8988T (cell line): ENCODE measurements around the gene DLX2.
A peak's percentile ranks its signal among the peaks of the same experiment; 100 is the strongest.
"Not testable (repeated sequence)": the region's sequence is repeated elsewhere in the genome, so short reads cannot be mapped to it uniquely, and the experiment has no call there.

ENCODE experiments used
- DNase-seq: peaks from one replicate; pipeline ENCODE4 v3.0.0; 2011

Gene DLX2

DNA sequence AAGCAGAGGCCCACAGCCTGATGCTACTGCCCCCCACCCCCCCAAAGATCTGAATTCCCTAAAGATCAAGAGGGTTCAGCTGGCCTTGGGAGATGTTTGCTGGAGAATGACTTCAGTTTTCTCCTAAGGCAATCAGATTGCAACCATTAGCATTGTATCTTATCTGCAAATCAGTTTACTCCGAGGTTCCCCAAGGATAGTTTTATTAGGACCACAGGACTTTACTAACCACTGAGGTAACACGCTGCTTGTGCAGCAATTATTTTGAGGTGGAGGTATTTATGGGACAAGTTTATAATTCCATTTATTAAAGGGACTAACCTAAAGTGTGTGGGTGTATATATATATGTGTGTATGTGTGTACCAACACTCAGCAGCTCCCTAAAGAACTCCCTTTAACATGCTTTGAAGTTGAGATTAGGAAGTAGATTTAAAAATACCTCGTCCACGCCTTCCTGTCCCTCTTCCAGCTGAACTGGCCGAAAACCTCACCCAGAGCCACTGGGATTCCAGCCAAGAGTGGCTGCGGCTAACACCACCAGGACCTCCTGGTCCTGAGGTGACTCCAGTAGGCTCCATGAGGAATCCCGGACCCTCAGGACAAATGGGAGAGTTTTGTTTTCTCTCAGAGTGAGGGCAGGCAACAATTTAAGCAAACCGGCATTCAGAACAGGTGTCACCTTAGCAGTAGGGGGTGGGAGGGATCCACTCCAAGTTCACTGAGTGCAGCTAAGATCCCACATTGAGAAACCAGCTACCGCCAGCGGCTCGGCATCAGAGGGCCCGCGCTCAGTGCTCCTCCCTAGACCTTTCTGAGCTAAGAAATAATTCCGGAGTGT, 20.4 kb downstream of the DLX2 start:
- peak; percentile 19 for DNase-seq

DNA sequence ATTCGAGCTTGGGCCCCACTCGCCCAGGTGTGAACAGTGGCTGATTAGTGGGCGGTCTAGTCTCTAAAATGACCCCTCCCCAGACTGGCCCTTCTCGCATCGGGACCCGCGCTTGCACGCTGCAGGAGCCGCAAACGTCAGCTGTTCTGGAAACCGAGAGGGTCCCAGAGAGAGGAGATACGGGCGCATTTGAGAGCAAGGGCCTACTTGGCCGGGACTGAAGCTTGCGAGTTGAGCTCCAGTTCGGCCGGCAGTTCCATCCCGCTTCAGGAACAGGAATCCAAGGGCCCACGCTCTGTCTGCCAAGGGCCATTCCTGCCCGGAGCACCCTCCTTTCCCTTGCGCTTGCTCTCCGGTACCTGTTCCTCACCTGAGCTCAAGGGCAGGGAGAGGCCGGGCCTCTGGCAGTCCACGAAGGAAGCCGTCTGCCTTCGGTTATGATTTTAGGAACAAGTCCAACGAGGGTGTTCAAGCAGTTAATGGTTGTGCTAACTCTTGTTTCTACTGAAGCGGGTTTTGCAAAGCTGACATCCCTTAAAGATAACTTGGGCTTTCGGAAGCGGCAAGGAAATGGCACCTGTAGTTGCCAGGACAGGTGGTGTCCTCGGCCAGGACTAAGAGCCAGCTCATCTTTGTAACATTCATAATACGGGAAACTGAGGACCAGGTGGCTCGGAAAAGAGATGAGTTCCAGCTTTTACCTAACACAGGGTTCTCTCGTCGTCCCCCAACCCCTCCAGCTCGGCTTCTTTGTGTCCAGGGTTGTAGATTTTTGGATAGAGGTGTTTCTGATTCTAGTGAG, 21.3 kb downstream of the DLX2 start:
- peak; percentile 8 for DNase-seq

DNA sequence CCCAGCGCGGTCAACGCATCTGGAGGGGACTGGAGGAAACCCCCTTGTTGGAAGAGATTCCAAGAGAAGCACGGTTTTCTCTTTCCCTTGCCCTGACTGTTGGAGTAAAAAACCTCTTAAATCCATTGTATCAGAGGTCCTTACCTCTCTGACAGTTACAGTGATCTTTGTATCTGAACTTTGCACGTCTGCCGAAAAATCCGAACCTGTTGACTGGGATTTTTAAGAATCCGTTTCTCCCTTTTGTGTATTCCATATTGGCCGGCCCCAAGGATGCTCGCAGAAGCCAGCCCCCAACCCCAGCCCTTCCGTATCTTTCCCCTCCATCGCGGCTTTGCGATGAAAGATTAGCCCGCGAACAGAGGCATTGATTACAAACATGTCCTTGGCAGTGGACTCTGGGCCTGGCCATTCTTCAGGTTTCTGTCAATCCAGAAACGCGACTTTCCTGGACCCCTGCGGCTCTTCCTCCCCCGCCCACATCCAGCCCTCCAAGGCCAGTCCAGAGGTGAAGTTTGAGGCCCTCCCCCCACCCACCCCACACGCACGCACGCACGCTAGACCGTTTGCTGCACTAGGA, 22.0 kb downstream of the DLX2 start:
- DNase-seq = peak; percentile 19

DNA sequence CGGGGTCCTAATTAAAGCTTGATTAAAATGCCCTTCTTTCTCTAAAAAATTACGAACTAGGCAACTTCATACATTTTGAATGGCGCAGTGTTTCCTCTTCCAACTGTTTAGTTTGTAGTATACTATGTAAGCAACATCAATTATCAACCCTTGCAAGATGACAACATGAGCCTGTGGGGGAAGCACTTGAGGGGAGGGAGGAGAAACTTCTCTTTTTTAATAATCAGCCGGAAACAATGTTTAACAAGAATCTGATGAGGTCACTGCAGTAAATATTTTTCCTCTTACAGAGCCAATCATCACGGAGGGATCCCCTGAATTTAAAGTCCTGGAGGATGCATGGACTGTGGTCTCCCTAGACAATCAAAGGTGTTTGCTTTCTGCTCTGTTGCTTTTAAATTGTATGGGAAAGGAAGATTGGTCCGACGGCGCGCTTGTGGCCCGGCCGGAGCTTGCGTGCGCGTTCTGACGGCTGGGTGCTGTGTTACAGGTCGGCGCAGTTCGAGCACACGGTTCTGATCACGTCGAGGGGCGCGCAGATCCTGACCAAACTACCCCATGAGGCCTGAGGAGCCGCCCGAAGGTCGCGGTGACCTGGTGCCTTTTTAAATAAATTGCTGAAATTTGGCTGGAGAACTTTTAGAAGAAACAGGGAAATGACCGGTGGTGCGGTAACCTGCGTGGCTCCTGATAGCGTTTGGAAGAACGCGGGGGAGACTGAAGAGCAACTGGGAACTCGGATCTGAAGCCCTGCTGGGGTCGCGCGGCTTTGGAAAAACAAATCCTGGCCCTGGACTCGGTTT, 22.7 kb downstream of the DLX2 start:
- DNase-seq = no peak

DNA sequence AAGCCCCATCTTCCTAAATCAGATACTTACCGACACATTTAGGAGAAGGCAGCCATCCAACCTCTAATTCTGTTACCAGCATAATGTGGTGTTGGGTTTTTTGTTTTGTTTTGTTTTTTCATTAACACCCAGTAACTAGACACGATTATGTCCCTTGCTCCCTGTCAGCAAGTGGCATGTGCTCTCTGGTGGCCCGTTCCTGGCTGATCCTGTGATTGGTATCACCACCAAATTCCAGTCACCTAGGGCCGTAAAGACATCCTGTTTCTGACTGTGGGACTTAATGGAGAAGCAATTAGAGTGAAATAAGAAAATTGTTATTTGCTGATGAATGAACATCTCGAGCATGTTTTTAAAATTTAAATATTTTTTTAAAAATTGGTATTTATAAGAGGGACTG, 23.3 kb downstream of the DLX2 start:
- no peak for DNase-seq

DNA sequence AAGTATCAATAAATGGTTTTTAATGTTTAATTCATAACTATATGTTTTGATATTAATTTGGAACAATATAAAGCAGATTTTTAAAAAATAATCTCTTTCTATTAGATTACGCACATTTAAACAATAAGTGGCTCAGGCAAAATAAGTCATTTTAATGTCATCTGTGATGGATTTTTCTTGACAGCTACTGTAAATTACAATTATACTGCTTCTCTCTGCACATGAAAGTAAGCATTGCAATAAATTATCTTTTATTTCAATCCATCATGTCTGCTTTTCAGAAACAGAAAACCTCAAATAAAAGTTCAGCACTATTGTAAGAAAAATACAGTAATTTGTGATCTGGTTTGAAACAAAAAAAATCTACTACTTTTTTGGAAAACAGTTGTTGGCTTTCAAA, 28.4 kb downstream of the DLX2 start:
- DNase-seq = no peak

DNA sequence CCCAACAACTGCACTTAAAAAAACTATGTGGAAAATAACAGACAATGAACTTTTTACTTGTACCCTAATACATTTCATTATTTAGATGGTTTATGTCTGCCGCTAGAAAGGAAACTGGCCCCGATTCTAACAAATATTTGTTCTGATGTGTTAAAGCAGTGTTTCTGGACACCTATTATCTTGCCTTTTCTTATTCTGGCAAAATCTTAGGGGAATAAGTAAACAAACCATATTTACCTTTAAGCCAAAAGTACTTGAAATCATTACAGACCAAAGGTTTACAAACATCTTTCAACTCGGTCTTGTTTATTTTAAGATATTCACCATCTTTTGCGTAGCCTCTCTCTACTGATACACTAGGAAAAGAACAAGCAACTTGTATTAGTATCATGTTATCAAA, 29.2 kb downstream of the DLX2 start:
- no peak for DNase-seq

DNA sequence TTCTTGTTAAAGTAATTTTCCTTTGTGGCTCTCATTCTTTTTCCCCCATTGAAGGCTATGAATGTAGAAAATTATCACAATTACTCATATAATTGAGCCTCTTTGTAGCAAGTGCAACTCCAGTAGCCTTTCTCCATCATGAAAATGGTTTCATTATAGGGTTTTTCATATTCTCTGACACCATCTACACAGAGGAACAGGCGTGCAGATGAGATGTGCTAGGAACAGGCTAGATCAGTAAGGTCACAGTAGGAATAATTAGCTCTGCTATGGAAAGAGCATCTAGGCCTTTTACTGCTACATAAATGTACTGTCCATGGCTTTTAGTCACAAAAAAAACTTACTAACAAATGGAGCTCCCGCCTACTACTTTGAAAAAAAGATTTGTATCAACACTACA, 30.0 kb downstream of the DLX2 start:
- DNase-seq = no peak

DNA sequence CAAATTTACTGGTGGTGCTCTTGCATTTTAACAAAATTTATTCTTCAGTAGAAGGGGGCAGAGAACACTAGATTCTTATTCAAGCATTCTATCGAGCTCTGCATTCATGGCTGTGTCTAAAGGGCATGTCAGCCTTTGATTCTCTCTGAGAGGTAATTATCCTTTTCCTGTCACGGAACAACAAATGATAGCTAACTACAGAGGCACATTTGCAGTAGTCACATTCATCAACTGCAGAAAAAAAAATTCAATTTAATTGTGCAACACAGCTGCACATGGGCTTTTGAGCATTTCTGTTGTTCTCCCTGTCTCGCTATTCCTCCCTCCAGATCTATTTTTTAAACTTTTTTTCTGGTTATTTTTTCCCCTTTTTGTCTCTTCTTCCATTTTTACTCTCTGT, 30.4 kb downstream of the DLX2 start:
- DNase-seq = no peak

DNA sequence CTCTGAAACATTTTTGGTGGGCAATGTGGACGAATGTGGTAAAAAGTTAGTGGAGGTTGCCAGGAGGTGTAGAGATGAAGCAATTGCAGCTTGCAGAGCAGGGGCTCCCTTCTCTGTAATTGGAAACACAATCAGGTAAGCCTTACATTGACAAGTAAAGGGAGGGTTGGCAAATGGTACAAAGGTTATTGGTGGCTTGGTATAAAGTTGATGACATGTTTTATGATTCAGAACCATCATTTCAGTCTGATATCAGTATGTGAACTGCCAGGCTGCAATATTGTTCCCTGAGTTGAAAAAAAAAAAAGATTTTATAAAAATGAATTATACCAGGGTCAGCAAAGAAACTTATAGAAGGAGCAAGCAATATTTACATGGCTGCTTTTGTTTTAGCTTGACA, 31.8 kb downstream of the DLX2 start:
- no peak for DNase-seq

DNA sequence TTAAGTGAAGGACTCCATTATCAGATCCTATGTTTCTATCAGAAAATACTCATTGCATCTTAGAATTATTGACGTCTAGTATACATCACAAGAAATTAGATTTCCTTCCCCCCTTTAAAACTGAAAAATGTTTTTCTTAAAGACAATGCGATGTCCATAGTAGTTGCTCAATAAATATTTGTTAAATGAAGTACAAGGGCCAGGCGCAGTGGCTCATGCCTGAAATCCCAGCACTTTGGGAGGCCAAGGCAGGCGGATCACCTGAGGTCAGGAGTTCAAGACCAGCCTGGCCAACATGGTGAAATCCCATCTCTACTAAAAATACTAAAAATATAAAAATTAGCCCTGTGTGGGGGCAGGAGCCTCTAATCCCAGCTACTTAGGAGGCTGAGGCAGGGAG, 34.8 kb downstream of the DLX2 start:
- DNase-seq = not testable (repeated sequence)

DNA sequence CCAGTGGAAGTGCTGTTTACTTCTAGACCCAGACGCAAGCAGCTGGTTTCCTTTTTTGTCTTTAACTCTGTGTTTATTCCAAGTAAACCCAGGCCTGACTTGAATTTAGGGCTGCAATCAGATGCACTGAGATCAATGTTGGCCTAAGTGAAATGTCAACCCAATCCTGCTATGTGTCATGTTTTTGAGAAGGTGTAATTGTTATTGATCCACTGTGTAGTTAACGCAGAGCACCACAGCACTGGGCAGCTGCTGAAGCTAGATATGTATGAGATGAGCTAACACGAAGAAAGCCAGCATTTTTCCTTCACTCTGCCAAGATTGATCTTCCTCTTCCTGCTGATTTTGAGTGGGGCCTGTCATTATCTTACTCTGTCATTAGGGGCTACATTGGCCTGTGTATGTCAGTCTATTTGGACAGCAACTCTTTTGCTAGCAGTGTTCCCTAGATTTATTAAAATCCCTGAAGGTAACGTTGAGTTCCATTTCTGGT, 36.3 kb downstream of the DLX2 start:
- no peak for DNase-seq

DNA sequence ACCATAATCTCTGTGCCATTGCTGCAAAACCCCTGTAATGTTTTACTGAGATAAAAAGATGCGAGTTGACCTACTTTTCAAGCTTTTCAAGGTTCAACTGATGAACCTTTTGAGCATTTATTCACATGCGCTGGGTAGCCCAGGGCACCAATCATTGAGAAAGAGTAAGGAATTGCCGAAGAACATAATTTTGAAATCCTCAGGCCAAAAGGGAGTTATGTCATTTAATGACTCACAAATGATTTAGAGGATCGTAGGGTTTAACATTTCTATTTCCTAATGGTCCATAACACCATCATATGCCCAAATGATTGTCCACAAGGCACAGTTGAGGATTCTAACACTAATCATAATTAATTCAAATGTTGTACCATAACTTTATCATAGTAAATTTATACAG, 37.6 kb downstream of the DLX2 start:
- no peak for DNase-seq

DNA sequence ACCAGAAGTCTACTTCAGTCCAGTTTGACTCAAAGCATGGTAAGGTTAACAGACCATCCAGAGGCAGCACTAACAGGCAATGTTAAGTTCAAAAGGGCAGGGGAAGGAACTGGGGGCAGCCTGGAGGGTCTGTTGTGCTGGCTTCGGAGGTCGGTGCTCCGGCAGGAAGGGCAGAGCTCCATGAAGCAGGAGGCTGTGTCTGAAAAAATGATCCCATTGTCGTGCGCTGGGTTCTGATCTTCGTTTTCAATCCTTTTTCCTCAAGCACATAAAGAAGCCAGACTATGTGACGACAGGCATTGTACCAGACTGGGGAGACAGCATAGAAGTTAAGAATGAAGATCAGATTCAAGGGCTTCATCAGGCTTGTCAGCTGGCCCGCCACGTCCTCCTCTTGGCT, 39.3 kb downstream of the DLX2 start:
- DNase-seq = no peak

DNA sequence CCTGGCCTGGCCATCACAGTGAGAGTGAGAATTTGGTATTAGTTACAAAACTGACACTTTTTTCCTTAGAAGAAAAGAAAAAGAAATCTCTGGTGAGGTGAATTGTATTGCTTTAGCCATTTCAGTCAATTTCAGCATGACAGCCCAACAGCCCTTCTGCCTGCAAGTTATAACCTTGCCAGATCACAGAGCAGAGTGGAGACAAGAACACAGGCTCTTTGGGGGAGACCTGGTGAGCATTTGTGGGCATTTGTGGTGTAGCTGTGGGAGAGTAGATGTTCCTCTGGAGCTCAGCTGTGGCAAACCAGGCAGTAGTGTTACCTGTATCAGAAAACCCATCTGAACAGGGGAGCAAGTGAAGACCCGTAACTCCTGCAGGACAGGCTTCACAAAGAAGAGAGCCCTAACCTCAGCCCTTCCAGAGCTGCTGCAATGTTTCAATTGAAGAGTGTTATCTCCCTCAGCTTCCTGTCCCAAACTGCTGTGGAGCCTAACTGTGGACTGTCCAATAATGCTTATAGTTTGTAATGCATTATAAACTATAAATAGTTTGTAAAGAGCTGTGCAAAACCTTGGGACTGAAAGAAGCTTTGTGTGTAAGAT, 40.2 kb downstream of the DLX2 start:
- DNase-seq = no peak

DNA sequence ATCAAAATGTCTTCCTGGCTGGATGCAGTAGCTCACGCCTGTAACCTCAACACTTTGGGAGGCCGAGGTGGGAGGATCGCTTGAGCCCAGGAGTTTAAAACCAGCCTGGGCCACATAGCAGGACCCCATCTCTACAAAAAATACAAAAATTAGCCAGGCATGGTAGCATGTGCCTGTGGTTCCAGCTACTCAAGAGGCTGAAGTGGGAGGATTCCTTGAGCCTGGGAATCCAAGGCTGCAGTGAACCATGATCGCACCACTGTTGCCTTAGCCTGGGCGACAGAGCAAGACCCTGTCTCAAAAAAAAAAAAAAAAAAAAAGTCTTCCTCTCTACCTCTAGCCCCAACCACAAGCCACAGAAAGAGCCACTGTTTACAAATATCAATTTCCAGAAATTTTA, 42.6 kb downstream of the DLX2 start:
- not testable (repeated sequence) for DNase-seq

DNA sequence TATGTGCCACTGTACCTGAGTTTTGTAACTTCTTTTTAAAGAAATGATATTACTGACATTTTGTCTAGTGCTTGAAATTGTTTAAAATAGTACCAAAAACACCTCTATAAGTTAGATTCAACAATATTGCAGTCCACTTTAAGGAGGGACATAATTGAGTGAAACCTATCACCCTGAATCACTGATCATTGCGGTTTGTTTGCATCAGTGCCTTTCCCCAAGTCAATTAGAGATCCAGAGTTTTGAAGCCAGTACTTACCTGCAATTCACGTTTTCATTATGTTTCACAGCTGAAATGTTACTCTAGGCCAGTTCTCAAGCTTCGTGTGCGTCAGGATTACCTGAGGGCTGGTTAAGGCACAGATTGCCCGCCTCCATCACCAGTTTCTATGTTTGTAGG, 44.0 kb downstream of the DLX2 start:
- no peak for DNase-seq

DNA sequence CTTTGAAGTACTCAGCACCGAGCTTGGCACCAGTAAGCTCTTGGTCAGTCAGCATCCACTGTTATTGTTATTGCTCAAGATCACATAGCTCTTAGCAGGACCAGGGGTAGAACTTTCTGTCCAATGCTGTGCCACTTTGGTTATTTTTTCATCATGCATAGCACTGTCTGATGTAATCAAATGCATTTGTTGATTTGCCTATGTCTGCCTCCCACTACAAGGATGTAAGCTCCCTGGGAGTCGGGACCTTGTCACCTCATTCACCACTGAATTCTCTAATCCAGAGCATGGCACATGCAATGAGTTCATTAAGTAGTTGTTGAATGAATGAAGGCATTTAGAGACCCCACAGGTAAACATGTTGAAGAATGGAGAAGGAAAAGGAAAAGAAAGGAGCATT, 46.4 kb downstream of the DLX2 start:
- DNase-seq = no peak

DNA sequence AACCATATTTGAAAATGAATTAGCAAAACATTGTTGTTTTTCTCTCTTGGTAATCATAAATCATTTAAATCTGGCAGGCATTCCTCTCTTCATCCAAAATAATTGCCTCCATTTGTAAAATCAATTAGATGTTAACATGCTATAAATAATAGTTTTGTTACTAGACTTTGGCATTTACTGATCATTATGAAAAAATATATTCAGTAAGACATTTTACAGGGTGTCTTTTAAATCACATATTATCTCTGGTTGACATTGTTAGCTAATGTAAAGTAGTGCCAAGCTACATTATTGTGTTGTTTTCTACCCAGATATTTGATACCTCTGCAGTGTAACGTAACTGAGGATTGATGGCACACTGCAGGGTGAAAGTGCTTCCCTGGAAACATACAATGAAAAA, 49.2 kb downstream of the DLX2 start:
- no peak for DNase-seq

DNA sequence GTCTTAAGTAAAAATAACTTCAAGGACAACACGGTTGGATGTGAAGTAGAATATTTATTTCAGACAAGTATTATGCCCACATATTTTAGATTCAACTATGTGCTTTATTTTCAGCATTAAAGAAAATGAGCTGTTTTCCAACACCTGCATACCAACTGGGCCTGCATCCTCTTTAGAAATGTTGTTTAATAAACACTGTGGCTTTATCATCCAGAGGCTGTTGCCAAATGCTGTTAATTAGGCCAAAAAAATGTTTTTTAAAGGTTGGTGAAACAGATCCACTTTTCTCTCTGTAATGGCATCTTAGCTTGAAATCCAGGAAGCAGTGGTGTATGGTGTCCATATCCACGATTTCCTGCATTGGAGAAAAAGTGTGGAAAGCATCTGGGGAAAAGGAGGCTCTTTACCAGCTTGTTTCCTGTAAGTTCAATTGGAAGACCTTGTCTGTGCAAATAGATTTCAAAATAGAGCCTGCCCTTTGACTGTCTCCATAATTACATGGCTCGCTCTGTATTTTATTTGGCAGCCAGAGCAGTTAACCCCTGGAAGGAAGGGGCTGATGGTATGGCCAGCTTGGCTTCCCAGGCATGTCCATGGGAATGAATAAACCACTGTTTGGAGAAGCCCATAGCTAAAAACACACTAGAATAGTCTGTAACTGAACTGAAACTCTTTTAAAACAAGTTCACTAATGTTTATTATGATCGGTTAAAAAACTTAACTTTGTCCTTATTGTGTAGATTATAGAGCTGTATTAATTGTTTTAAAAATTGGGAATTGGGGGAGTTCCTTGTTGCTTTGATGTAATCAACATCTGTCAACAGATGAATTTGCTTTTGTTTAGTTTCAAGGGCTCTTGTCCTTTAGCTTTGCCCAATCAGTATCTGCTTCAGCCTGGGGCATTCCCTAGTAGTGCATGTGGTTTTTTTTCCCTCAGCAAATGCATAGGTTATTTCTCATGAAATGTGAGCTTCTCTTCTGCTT, 50.4 kb downstream of the DLX2 start:
- no peak for DNase-seq

DNA sequence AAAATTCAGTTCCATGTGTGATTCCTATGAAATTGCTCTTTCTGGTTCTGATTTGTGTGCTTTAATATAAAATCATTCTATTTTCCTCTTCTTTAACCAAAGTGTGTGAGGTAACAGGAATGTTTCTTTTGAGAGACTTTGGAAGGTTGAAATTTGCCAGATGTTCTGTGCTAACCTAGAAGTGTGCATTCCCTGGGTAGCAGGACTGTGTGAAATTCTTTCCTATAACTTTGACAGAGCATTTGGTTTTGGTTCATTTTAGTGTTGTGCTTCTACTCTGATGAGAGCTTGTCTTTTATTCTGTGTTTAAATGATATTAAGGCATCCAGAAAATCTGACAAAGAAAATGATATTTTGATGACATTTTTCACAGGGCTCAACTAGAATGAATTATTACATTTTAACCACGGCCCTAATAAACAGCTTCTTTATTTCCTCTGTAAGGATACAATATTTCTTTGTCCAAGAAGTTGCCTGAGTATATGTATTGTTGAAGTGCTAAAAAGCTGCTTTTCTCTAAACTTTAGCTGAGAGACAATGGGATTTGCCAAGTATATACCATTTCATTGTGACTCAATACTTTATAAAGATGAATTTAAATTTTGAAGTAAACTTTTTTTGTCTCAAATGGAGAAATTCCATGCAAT, 52.1 kb downstream of the DLX2 start:
- no peak for DNase-seq
